GM12878 (cell line): ENCODE data around the gene SLC12A7. TPM values are rescaled to one million over a fixed set of nuclear protein-coding genes. Genes with fewer than 3 reads are reported as not detected.

Source experiments
- ATAC-seq: fragments of 200-7000 bp; cut with Tn5 transposase; 3 replicates; pipeline ENCODE4 v1.9.1; 2020; ENCODE audit warnings: mild to moderate bottlenecking, moderate library complexity
- BruUV-seq: library from RNA; stranded (reverse); fragments of 400-500 nt; replicated peaks from 2 replicates; lab custom pipeline; 2021; lab: Mats Ljungman, UMichigan
- CTCF ChIA-PET: fragments of 300-600 bp; sonication (Branson Sonifier 250); formaldehyde crosslinking; extraction: SDS; loops from one replicate; lab custom pipeline; 2021; ENCODE audit warnings: inconsistent platforms; lab: Yijun Ruan, JAX
- POLR2A ChIA-PET: fragments of 350-600 bp; formaldehyde crosslinking; extraction: SDS; loops from one replicate; lab custom pipeline; 2021; ENCODE audit warnings: inconsistent platforms; lab: Charles Lee
- RAD21 ChIA-PET: fragments of 300-600 bp; sonication (Branson Sonifier 250); formaldehyde crosslinking; loops from one replicate; lab custom pipeline; 2023; ENCODE audit warnings: antibody characterized with exemption; ENCODE audit not compliant: unreplicated experiment; lab: Charles Lee
- SMC1A ChIA-PET: fragments of 300-600 bp; sonication (Branson Sonifier 250); formaldehyde crosslinking; loops from one replicate; lab custom pipeline; 2023; ENCODE audit not compliant: unreplicated experiment, uncharacterized antibody; lab: Charles Lee
- DNase-seq: peaks from one replicate; pipeline ENCODE4 v3.0.0-alpha.2; 2011; ENCODE audit warnings: low read depth, low spot score
- FAIRE-seq: peaks from 3 replicates; lab custom pipeline; 2011; peaks lifted over from hg19 to GRCh38; lab: Jason Lieb, UNC
- H2AFZ ChIP-seq: 2 replicates; pipeline ENCODE4 v1.6.0; 2011; ENCODE audit warnings: low read depth, low read length, control low read depth; ENCODE audit not compliant: control insufficient read depth
- H3K27ac ChIP-seq: 2 replicates; pipeline ENCODE4 v1.5.1; 2011; ENCODE audit warnings: control low read depth; ENCODE audit not compliant: control insufficient read depth, insufficient read depth
- H3K27me3 ChIP-seq, 2 experiments: replicated peaks in 1 of 2; 2 replicates each; pipeline versions ENCODE4 v1.6.0 to v1.6.1; 2011; ENCODE audit warnings: low read length in 1 of 2; ENCODE audit not compliant: control insufficient read depth in 2 of 2, insufficient read depth in 2 of 2
- H3K36me3 ChIP-seq, 2 experiments: 2 replicates each; pipeline ENCODE4 v1.5.1; 2011; ENCODE audit warnings: low read length in 1 of 2; ENCODE audit not compliant: control insufficient read depth in 2 of 2, insufficient read depth in 2 of 2
- H3K4me1 ChIP-seq: 2 replicates; pipeline ENCODE4 v1.6.1; 2011; ENCODE audit warnings: mild to moderate bottlenecking, low read length, moderate library complexity, mixed read lengths; ENCODE audit not compliant: control insufficient read depth, insufficient read depth
- H3K4me2 ChIP-seq: 2 replicates; pipeline ENCODE4 v1.6.0; 2011; ENCODE audit warnings: control low read depth; ENCODE audit not compliant: control insufficient read depth, insufficient read depth
- H3K4me3 ChIP-seq: fragments of 200-600 bp; sonication (generic); 2 replicates; pipeline ENCODE4 v1.5.1; 2016
- H3K79me2 ChIP-seq: 2 replicates; pipeline ENCODE4 v1.6.0; 2011; ENCODE audit warnings: low read length; ENCODE audit not compliant: control insufficient read depth, insufficient read depth
- H3K9ac ChIP-seq: 2 replicates; pipeline ENCODE4 v1.8.0; 2011; ENCODE audit warnings: low read length, control low read depth, mixed read lengths; ENCODE audit not compliant: control insufficient read depth, insufficient read depth
- H3K9me3 ChIP-seq: replicated peaks from 3 replicates; pipeline ENCODE4 v1.5.1; 2011; ENCODE audit warnings: mild to moderate bottlenecking, low read length; ENCODE audit not compliant: control insufficient read depth, insufficient read depth
- H4K20me1 ChIP-seq: 2 replicates; pipeline ENCODE4 v1.6.0; 2011; ENCODE audit not compliant: control insufficient read depth, insufficient read depth
- EED ChIP-seq: sonication (generic); IDR thresholded peaks from 2 replicates; pipeline ENCODE4 v1.6.1; 2016; ENCODE audit warnings: antibody characterized with exemption, low read depth
- ESRRA ChIP-seq: IDR thresholded peaks from 2 replicates; pipeline ENCODE4 v1.6.1; 2012; ENCODE audit warnings: mild to moderate bottlenecking, low read length, improper control_type of control experiment
- EZH2 ChIP-seq: IDR thresholded peaks from 2 replicates; pipeline ENCODE4 v1.6.1; 2012; ENCODE audit warnings: low read depth, mild to moderate bottlenecking, control low read depth, inconsistent platforms, low read length, borderline replicate concordance; ENCODE audit not compliant: control insufficient read depth
- HDGF ChIP-seq: fragments of 450-650 bp; IDR thresholded peaks from 2 replicates; pipeline ENCODE4 v1.6.1; 2016; ENCODE audit warnings: antibody characterized with exemption
- IRF4 ChIP-seq: IDR thresholded peaks from 2 replicates; pipeline ENCODE4 v1.6.1; 2011; ENCODE audit warnings: low read depth, low read length
- NFYB ChIP-seq: IDR thresholded peaks from 2 replicates; pipeline ENCODE4 v1.6.1; 2011; ENCODE audit warnings: low read depth, mild to moderate bottlenecking, low read length, improper control_type of control experiment, moderate library complexity; ENCODE audit not compliant: insufficient read depth
- PAX5 ChIP-seq: IDR thresholded peaks from 2 replicates; pipeline ENCODE4 v1.6.1; 2011; ENCODE audit warnings: low read depth, low read length, borderline replicate concordance
- RAD21 ChIP-seq: IDR thresholded peaks from 2 replicates; pipeline ENCODE4 v1.6.1; 2011; ENCODE audit warnings: mild to moderate bottlenecking, low read depth, low read length, moderate library complexity; ENCODE audit not compliant: insufficient read depth
- SKIL ChIP-seq: fragments of 450-650 bp; IDR thresholded peaks from 2 replicates; pipeline ENCODE4 v1.6.1; 2017; ENCODE audit warnings: mild to moderate bottlenecking, low read depth, inconsistent platforms; ENCODE audit not compliant: poor library complexity, severe bottlenecking
- TCF3 ChIP-seq: IDR thresholded peaks from 2 replicates; pipeline ENCODE4 v1.6.1; 2012; ENCODE audit warnings: low read depth, mild to moderate bottlenecking, low read length, borderline replicate concordance; ENCODE audit not compliant: insufficient read depth
- USF2 ChIP-seq: IDR thresholded peaks from 2 replicates; pipeline ENCODE4 v1.6.1; 2011; ENCODE audit warnings: low read depth, low read length, improper control_type of control experiment, borderline replicate concordance
- YBX1 ChIP-seq: fragments of 450-650 bp; IDR thresholded peaks from 2 replicates; pipeline ENCODE4 v1.6.1; 2016; ENCODE audit warnings: antibody characterized with exemption
- ZNF274 ChIP-seq: IDR thresholded peaks from one replicate; pipeline ENCODE4 v1.8.0; 2011; ENCODE audit not compliant: insufficient read length, insufficient read depth
- ZNF622 ChIP-seq: fragments of 450-650 bp; IDR thresholded peaks from 2 replicates; pipeline ENCODE4 v1.6.1; 2017; ENCODE audit warnings: mild to moderate bottlenecking, inconsistent platforms
- ZNF687 ChIP-seq: fragments of 450-650 bp; IDR thresholded peaks from 2 replicates; pipeline ENCODE4 v1.6.1; 2017; ENCODE audit warnings: mild to moderate bottlenecking, moderate library complexity
- WGBS: methylation state at CpG from one replicate; pipeline ENCODE4 v1.1.6; 2016; ENCODE audit warnings: low lambda C conversion rate; ENCODE audit not compliant: insufficient replicate concordance, insufficient coverage; ENCODE audit errors: missing lambda C conversion rate; 5-methylcytosine and 5-hydroxymethylcytosine counted together
- in situ Hi-C: fragments of 300-500 bp; cut with MboI; formaldehyde crosslinking; loops from 9 replicates; pipeline ENCODE4 v1.14.3; 2018; ENCODE audit warnings: mixed read lengths
- intact Hi-C: fragments of 100-400 bp; cut with micrococcal nuclease; formaldehyde crosslinking; loops from one replicate; pipeline ENCODE4 v1.14.2; 2022; ENCODE audit not compliant: unreplicated experiment
- polyA plus RNA-seq, 11 experiments: library from polyadenylated mRNA; depleted of rRNA in 4 of 11; unstranded in 6 of 11; stranded (reverse) in 5 of 11; fragments of >200 nt; fragmentation: Nextera tagmentation in 4 of 11; fragmentation: Illumina TruSeq in 1 of 11; extraction: Ambion mirVana in 4 of 11; extraction: Trizol in 1 of 11; gene quantifications; 1 replicate in 1 of 11; 2 replicates in 10 of 11; pipeline versions ENCODE4 v1.2.1 to v1.2.3, GENCODE V29; 2011 to 2016; ENCODE audit warnings: inconsistent platforms in 2 of 11, missing spikeins in 2 of 11, low read depth in 1 of 11
- total RNA-seq, 4 experiments: library from RNA; depleted of rRNA in 3 of 4; stranded (reverse); fragments of >200 nt in 3 of 4; fragmentation: Illumina TruSeq in 1 of 4; extraction: Trizol in 1 of 4; gene quantifications; 2 replicates each; pipeline versions ENCODE4 v1.2.1 to v1.2.3, GENCODE V29; 2013 to 2021

SLC12A7 gene
- total and polyA plus RNA-seq, 10 of the 15 experiments (the other 5 are each of a cell fraction or from before 2014, with no cell fraction given), result 0.10 to 10.0 (median 2.9) TPM

GRCh38 chr5:1116977-1117376 is 5.1 kb upstream of the SLC12A7 start:
- in situ Hi-C loops (no loop called here), intact Hi-C loops (no loop called here)
- CTCF ChIA-PET, result interaction anchor here (1.1 to 2.8 kb wide), 4 partner anchors 9 to 23 kb away, joined by 5 to 25 read pairs (median 8); no protein-coding TSS in a partner anchor
- no peaks in the 10 kb centered on the region for H3K79me2 ChIP-seq
- no peak overlapping the region for H2AFZ ChIP-seq
- POLR2A ChIA-PET, result interaction anchor here (0.9 to 3.3 kb wide), 2 partner anchors 9 to 15 kb away, joined by 3 to 18 read pairs; no protein-coding TSS in a partner anchor
- no peaks in the 10 kb centered on the region for H3K36me3 ChIP-seq
- SMC1A ChIA-PET, result interaction anchor here (1.6 kb wide), 1 partner anchor 31 kb away, joined by 3 read pairs; no protein-coding TSS in a partner anchor
- no peaks in the 10 kb centered on the region for H3K9me3 ChIP-seq
- WGBS, result 46% methylated on average over 14 of the region's 15 CpGs
- H3K27me3 ChIP-seq, result peaks cover 0 to 3% of the 10 kb centered on the region in 2 experiments
- H3K9ac ChIP-seq, result no peak overlapping the region
- no TSS peak for BruUV-seq
- H3K4me1 ChIP-seq, result no peaks in the 10 kb centered on the region
- no peak for FAIRE-seq
- no peak for DNase-seq
- no peak overlapping the region for H3K4me3 ChIP-seq
- no peak for ATAC-seq
- RAD21 ChIA-PET, result interaction anchor here (0.6 to 3.6 kb wide), 4 partner anchors 8 to 31 kb away, joined by 3 to 27 read pairs (median 6); no protein-coding TSS in a partner anchor
- H4K20me1 ChIP-seq, result no peaks in the 10 kb centered on the region
- H3K27ac ChIP-seq, result no peak overlapping the region
- no peak overlapping the region for H3K4me2 ChIP-seq
- TF ChIP-seq ZNF687 (no peak), ESRRA (no peak), HDGF (no peak), ZNF274 (no peak), USF2 (no peak), YBX1 (no peak), EZH2 (no peak), SKIL (no peak), TCF3 (no peak), IRF4 (no peak), RAD21 (no peak), NFYB (no peak), PAX5 (no peak), EED (no peak), ZNF622 (no peak)
